PFSK-1 (cell line): ENCODE data around the gene HRH1.

Experiments
- FOXP2 ChIP-seq: optimal IDR thresholded peaks from 2 replicates; pipeline ENCODE3; 2011; ENCODE audit warnings: borderline replicate concordance, control low read depth, inconsistent platforms; ENCODE audit not compliant: insufficient read depth; ENCODE audit errors: extremely low read length, extremely low read depth
- POLR2AphosphoS5 ChIP-seq: IDR thresholded peaks from 2 replicates; pipeline ENCODE4 v1.6.1; 2012; ENCODE audit warnings: low read depth, mild to moderate bottlenecking, control low read depth, low read length, moderate library complexity
- REST ChIP-seq, 2 experiments: IDR thresholded peaks; 2 replicates each; pipeline versions ENCODE4 v1.6.1 to v1.8.0; 2011 to 2012; ENCODE audit warnings: low read depth in 2 of 2, low read length in 2 of 2, control low read depth in 1 of 2, inconsistent platforms in 1 of 2, mild to moderate bottlenecking in 1 of 2, moderate library complexity in 1 of 2; ENCODE audit not compliant: insufficient read depth in 1 of 2
- SIN3A ChIP-seq: IDR thresholded peaks from 2 replicates; pipeline ENCODE4 v1.6.1; 2012; ENCODE audit warnings: mild to moderate bottlenecking, low read length, moderate library complexity, borderline replicate concordance; ENCODE audit not compliant: insufficient read depth
- TAF1 ChIP-seq: IDR thresholded peaks from 2 replicates; pipeline ENCODE4 v1.6.1; 2012; ENCODE audit warnings: low read length, control low read depth, borderline replicate concordance; ENCODE audit not compliant: insufficient read depth

Gene HRH1

GRCh38 chr3:11195721-11196332 lies 41.5 kb downstream of the HRH1 start:
- TF ChIP-seq REST (IDR thresholded peaks at IDR 0.05; ENCODE audit: insufficient read depth in 1 of 2, low read depth in 2 of 2, low read length in 2 of 2) (no peak), POLR2AphosphoS5 (no peak), SIN3A (no peak), FOXP2 (no peak), TAF1 (no peak)

GRCh38 chr3:11197484-11197883 lies 43.2 kb downstream of the HRH1 start:
- TF ChIP-seq POLR2AphosphoS5 (no peak), SIN3A (no peak), TAF1 (no peak), REST (IDR thresholded peaks at IDR 0.05; ENCODE audit: insufficient read depth in 1 of 2, low read depth in 2 of 2, low read length in 2 of 2) (no peak), FOXP2 (no peak)

GRCh38 chr3:11198070-11198469 lies 43.8 kb downstream of the HRH1 start:
- TF ChIP-seq FOXP2 (no peak), TAF1 (no peak), POLR2AphosphoS5 (no peak), SIN3A (no peak), REST (IDR thresholded peaks at IDR 0.05; ENCODE audit: insufficient read depth in 1 of 2, low read depth in 2 of 2, low read length in 2 of 2) (no peak)

- TF ChIP-seq POLR2AphosphoS5 (no peak), REST (IDR thresholded peaks at IDR 0.05; ENCODE audit: insufficient read depth in 1 of 2, low read depth in 2 of 2, low read length in 2 of 2) (no peak), SIN3A (no peak), FOXP2 (no peak), TAF1 (no peak)
These were observed 44.2 kb downstream of the HRH1 start for GRCh38 chr3:11198495-11198894.
